H1 (cell line): Measurements from ENCODE around the gene TIMM21. TPM values are rescaled to one million over a fixed set of nuclear protein-coding genes. Genes with fewer than 3 reads are reported as not detected.

ENCODE experiments used
- CTCF ChIA-PET: fragments of 300-600 bp; sonication (Branson Sonifier 250); formaldehyde crosslinking; loops from one replicate; lab custom pipeline; 2021; ENCODE audit not compliant: partially characterized antibody; lab: Charles Lee
- POLR2A ChIA-PET: fragments of 300-600 bp; sonication (Branson Sonifier 250); formaldehyde crosslinking; loops from one replicate; lab custom pipeline; 2021; ENCODE audit warnings: inconsistent platforms; ENCODE audit not compliant: partially characterized antibody; lab: Charles Lee
- DNase-seq, 2 experiments: peaks; one replicate each; pipeline versions ENCODE4 v3.0.0 to v3.0.0-alpha.2; 2010 to 2022; ENCODE audit warnings: low spot score in 2 of 2, low read depth in 1 of 2, mixed read lengths in 1 of 2
- FAIRE-seq: peaks from 2 replicates; lab custom pipeline; 2011; peaks lifted over from hg19 to GRCh38; lab: Jason Lieb, UNC
- H2AFZ ChIP-seq: 2 replicates; pipeline ENCODE4 v1.8.1; 2012; ENCODE audit warnings: low read length, inconsistent platforms
- H2AK5ac ChIP-seq: 2 replicates; pipeline ENCODE4 v1.6.1; 2013; ENCODE audit warnings: low read depth, low read length
- H2BK120ac ChIP-seq: replicated peaks from 2 replicates; pipeline ENCODE3; 2013; ENCODE audit warnings: low read depth, low read length, inconsistent platforms
- H2BK12ac ChIP-seq: 2 replicates; pipeline ENCODE4 v1.6.1; 2013; ENCODE audit warnings: low read depth, low read length
- H2BK15ac ChIP-seq: 2 replicates; pipeline ENCODE4 v1.6.1; 2013; ENCODE audit warnings: low read length
- H2BK20ac ChIP-seq: 2 replicates; pipeline ENCODE4 v1.6.1; 2013; ENCODE audit warnings: low read length
- H2BK5ac ChIP-seq: 2 replicates; pipeline ENCODE4 v1.6.1; 2013; ENCODE audit warnings: low read depth, low read length
- H3K14ac ChIP-seq: 2 replicates; pipeline ENCODE4 v1.6.1; 2013; ENCODE audit warnings: inconsistent platforms; ENCODE audit not compliant: insufficient read length
- H3K18ac ChIP-seq: 2 replicates; pipeline ENCODE4 v1.6.1; 2013; ENCODE audit warnings: low read length; ENCODE audit errors: extremely low read depth
- H3K23ac ChIP-seq: 2 replicates; pipeline ENCODE4 v1.6.1; 2013; ENCODE audit warnings: inconsistent platforms; ENCODE audit not compliant: insufficient read length
- H3K23me2 ChIP-seq: 2 replicates; pipeline ENCODE4 v1.6.1; 2013; ENCODE audit warnings: low read depth, low read length
- H3K27ac ChIP-seq: 2 replicates; pipeline ENCODE4 v1.6.1; 2011; ENCODE audit warnings: low read depth, low read length, inconsistent platforms
- H3K27me3 ChIP-seq, 4 experiments: replicated peaks in 1 of 4; 1 replicate in 1 of 4; 2 replicates in 3 of 4; pipeline versions ENCODE4 v1.6.1 to v1.8.1; 2011 to 2013; ENCODE audit warnings: low read length in 3 of 4, mild to moderate bottlenecking in 3 of 4, inconsistent platforms in 2 of 4, mixed read lengths in 2 of 4, moderate library complexity in 1 of 4; ENCODE audit not compliant: control insufficient read depth in 3 of 4, insufficient read depth in 3 of 4; ENCODE audit errors: extremely low read depth in 1 of 4
- H3K36me3 ChIP-seq, 4 experiments: 2 replicates each; pipeline versions ENCODE4 v1.6.1 to v1.8.1; 2011 to 2013; ENCODE audit warnings: mild to moderate bottlenecking in 4 of 4, low read length in 3 of 4, moderate library complexity in 2 of 4, control low read depth in 1 of 4, inconsistent platforms in 1 of 4; ENCODE audit not compliant: insufficient read depth in 4 of 4, control insufficient read depth in 2 of 4
- H3K4ac ChIP-seq: replicated peaks from 2 replicates; pipeline ENCODE3; 2013; ENCODE audit warnings: low read length, low read depth, mixed read lengths, inconsistent platforms; ENCODE audit not compliant: insufficient read length
- H3K4me1 ChIP-seq, 4 experiments: replicated peaks in 1 of 4; 1 replicate in 1 of 4; 2 replicates in 3 of 4; pipeline versions ENCODE4 v1.6.1 to v1.8.1; 2011 to 2013; ENCODE audit warnings: low read length in 3 of 4, inconsistent platforms in 2 of 4, mixed read lengths in 1 of 4; ENCODE audit not compliant: insufficient read depth in 4 of 4, control insufficient read depth in 3 of 4
- H3K4me2 ChIP-seq, 2 experiments: 2 replicates each; pipeline versions ENCODE4 v1.6.1 to v1.8.1; 2011 to 2013; ENCODE audit warnings: low read depth in 2 of 2, low read length in 2 of 2, control low read depth in 1 of 2, inconsistent platforms in 1 of 2, mild to moderate bottlenecking in 1 of 2; ENCODE audit not compliant: insufficient read depth in 1 of 2
- H3K4me3 ChIP-seq, 4 experiments: fragments of 200-600, 300-600 bp in 1 of 4; sonication (generic), shearing (Covaris generic), sonication (Bioruptor Twin) in 1 of 4; 2 replicates each; pipeline versions ENCODE4 v1.5.1 to v1.8.1; 2011 to 2016; ENCODE audit warnings: low read length in 4 of 4, low read depth in 3 of 4, control low read depth in 2 of 4, inconsistent platforms in 2 of 4, mild to moderate bottlenecking in 2 of 4, mixed read lengths in 1 of 4, moderate library complexity in 1 of 4; ENCODE audit not compliant: insufficient read depth in 2 of 4; ENCODE audit errors: extremely low read depth in 1 of 4
- H3K56ac ChIP-seq: replicated peaks from 2 replicates; pipeline ENCODE3; 2013; ENCODE audit warnings: low read depth, mild to moderate bottlenecking, mixed read lengths, low read length, inconsistent platforms; ENCODE audit not compliant: insufficient read length
- H3K79me1 ChIP-seq: 2 replicates; pipeline ENCODE4 v1.6.1; 2013; ENCODE audit warnings: low read depth, low read length, control low read depth
- H3K79me2 ChIP-seq, 2 experiments: 2 replicates each; pipeline versions ENCODE4 v1.6.1 to v1.8.1; 2012 to 2013; ENCODE audit warnings: low read length in 2 of 2, mild to moderate bottlenecking in 2 of 2, inconsistent platforms in 1 of 2; ENCODE audit not compliant: insufficient read depth in 2 of 2, control insufficient read depth in 1 of 2
- H3K9ac ChIP-seq, 4 experiments: replicated peaks in 1 of 4; 1 replicate in 1 of 4; 2 replicates in 3 of 4; pipeline versions ENCODE4 v1.6.1 to v1.8.1; 2011 to 2013; ENCODE audit warnings: low read depth in 3 of 4, low read length in 3 of 4, control low read depth in 2 of 4, mild to moderate bottlenecking in 2 of 4, moderate library complexity in 2 of 4, inconsistent platforms in 1 of 4; ENCODE audit errors: extremely low read depth in 1 of 4
- H3K9me3 ChIP-seq, 2 experiments: 2 replicates each; pipeline versions ENCODE4 v1.6.1 to v1.8.1; 2012 to 2013; ENCODE audit warnings: mild to moderate bottlenecking in 2 of 2, moderate library complexity in 2 of 2, control low read depth in 1 of 2, inconsistent platforms in 1 of 2, low read depth in 1 of 2, low read length in 1 of 2, mixed read lengths in 1 of 2; ENCODE audit not compliant: insufficient read depth in 2 of 2
- H4K20me1 ChIP-seq, 2 experiments: replicated peaks in 1 of 2; 2 replicates each; pipeline versions ENCODE3 to v1.8.1; 2011 to 2013; ENCODE audit warnings: inconsistent platforms in 2 of 2, low read length in 2 of 2, mild to moderate bottlenecking in 1 of 2; ENCODE audit not compliant: insufficient read depth in 2 of 2, control insufficient read depth in 1 of 2
- H4K5ac ChIP-seq: 2 replicates; pipeline ENCODE4 v1.6.1; 2013; ENCODE audit warnings: low read length, low read depth, mixed read lengths, inconsistent platforms; ENCODE audit not compliant: insufficient read length
- H4K8ac ChIP-seq: 2 replicates; pipeline ENCODE4 v1.8.0; 2013; ENCODE audit warnings: mild to moderate bottlenecking, moderate library complexity, low read length, inconsistent platforms; ENCODE audit not compliant: insufficient read depth; ENCODE audit errors: extremely low read depth
- H4K91ac ChIP-seq: replicated peaks from 2 replicates; pipeline ENCODE3; 2013; ENCODE audit warnings: low read length, mixed read lengths, inconsistent platforms; ENCODE audit not compliant: insufficient read length
- CEBPB ChIP-seq: IDR thresholded peaks from 2 replicates; pipeline ENCODE4 v1.6.1; 2012; ENCODE audit warnings: low read depth, low read length
- RAD21 ChIP-seq, 2 experiments: IDR thresholded peaks in 1 of 2; conservative IDR thresholded peaks in 1 of 2; 2 replicates each; pipeline ENCODE4 v1.6.1; 2011; ENCODE audit warnings: low read depth in 2 of 2, low read length in 2 of 2, improper control_type of control experiment in 1 of 2, inconsistent platforms in 1 of 2, mild to moderate bottlenecking in 1 of 2, moderate library complexity in 1 of 2
- WGBS, 2 experiments: shearing (Covaris generic) in 1 of 2; methylation state at CpG; one replicate each; pipeline versions ENCODE4 v1.1.6 to v1.1.7; 2013 to 2015; ENCODE audit warnings: low lambda C conversion rate in 2 of 2, mixed read lengths in 2 of 2, inconsistent platforms in 1 of 2, low coverage in 1 of 2, missing lambda C conversion rate in 1 of 2; ENCODE audit not compliant: insufficient replicate concordance in 2 of 2, insufficient coverage in 1 of 2, insufficient read length in 1 of 2; ENCODE audit errors: extremely low coverage in 1 of 2, missing lambda C conversion rate in 1 of 2; 5-methylcytosine and 5-hydroxymethylcytosine counted together
- polyA plus RNA-seq, 7 experiments: library from polyadenylated mRNA; depleted of rRNA in 3 of 7; stranded (reverse) in 5 of 7; unstranded in 2 of 7; fragments of >200 nt in 5 of 7; fragments of 200-250 nt in 2 of 7; gene quantifications; 1 replicate in 5 of 7; 2 replicates in 1 of 7; 4 replicates in 1 of 7; pipeline versions ENCODE4 v1.2.1 to v1.2.3, GENCODE V29; 2011 to 2013; ENCODE audit warnings: missing spikeins in 2 of 7, mixed read lengths in 2 of 7
- total RNA-seq: library from RNA; stranded (reverse); fragmentation: NEBNext Ultra II Directional; extraction: Animal tissue kit (Norgen Biotek cat#: 25700); gene quantifications from 2 replicates; pipeline ENCODE4 v1.2.1, GENCODE V29; 2021

Gene TIMM21
- total and polyA plus RNA-seq, 2 of the 8 experiments (the other 6 are each of a cell fraction or from before 2014, with no cell fraction given) = 27.9 to 43.8 TPM

DNA sequence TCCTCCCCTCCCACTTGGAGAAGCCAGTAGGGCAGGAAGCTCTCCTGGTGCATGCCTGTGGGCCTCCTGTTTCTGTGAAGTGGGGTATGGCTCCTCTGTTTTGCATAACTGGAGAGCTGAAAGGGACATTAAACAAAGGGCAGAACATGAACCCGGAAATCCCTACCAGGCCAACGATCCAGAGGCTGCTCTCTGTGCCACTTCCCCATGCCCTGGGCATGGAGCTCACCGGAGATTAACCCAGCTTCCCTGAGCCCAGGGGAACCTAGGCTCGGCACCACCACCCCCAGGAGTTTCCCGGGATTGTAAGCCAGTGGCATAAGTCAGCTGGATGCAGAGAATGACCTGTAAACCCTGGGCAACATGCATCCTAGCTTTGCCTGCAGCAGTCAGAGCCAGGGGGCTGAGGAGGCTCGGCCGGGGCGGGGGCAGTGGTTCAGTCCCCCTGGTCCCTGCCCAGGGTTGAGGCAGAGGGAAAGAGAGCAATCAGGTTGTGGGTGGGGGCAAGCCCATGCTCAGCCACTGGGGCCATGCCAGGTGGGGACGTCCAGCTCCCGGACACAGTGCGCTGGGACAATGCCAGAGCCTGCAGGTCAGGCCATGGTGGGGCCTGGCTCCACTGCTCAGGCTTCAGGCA lies 49.5 kb downstream of the TIMM21 start:
- Histone ChIP-seq H3K9ac (no peak overlapping the region), H3K27me3 (no peaks in the 10 kb centered on the region), H3K18ac (peak overlapping the region; percentile 60; the same call in 1 of the 2 replicates)
- TF ChIP-seq RAD21 (IDR thresholded peaks at IDR 0.05 in 1 of 2, conservative IDR thresholded peaks at IDR 0.05 in 1 of 2; ENCODE audit: low read depth in 2 of 2, low read length in 2 of 2) (0 out of 4 replicates have a peak, but pooled peaks of 1 of the 2 experiments have one; percentile 10), CEBPB (no peak)
- TF ChIP-seq, all 59 proteins: peak for 1
- Histone ChIP-seq H2BK15ac (peak overlapping the region; percentile 88; the same call in 1 of the 2 replicates), H3K56ac (no peak overlapping the region), H2AK5ac (peak overlapping the region; percentile 91; the same call in 1 of the 2 replicates), H2BK20ac (peak overlapping the region; percentile 80; the same call in 1 of the 2 replicates), H2BK5ac (peak overlapping the region; percentile 71), H3K14ac (no peak overlapping the region), H2BK12ac (peak overlapping the region; percentile 92; the same call in 1 of the 2 replicates), H3K79me1 (no peaks in the 10 kb centered on the region), H3K23ac (no peak overlapping the region), H4K20me1 (no peaks in the 10 kb centered on the region), H3K9me3 (no peaks in the 10 kb centered on the region), H3K23me2 (no peaks in the 10 kb centered on the region), H4K5ac (peak overlapping the region; percentile 23), H3K79me2 (no peaks in the 10 kb centered on the region), H3K4me2 (no peak overlapping the region), H3K4me3 (no peak overlapping the region), H2AFZ (peak overlapping the region; percentile 75), H2BK120ac (no peak overlapping the region), H4K8ac (peak overlapping the region; percentile 60; the same call in 1 of the 2 replicates), H3K36me3 (no peaks in the 10 kb centered on the region), H3K27ac (no peak overlapping the region; the same call in 1 of the 2 replicates), H3K4me1 (peaks cover 0 to 5% (median 2%) of the 10 kb centered on the region in 4 experiments; a peak in 4 of 7 replicates), H3K4ac (peak overlapping the region; percentile 93), H4K91ac (peak overlapping the region; percentile 98)
- POLR2A ChIA-PET = interaction anchor here (1.2 kb wide), 1 partner anchor 145 kb away, joined by 4 read pairs; no protein-coding TSS in a partner anchor
- CTCF ChIA-PET = interaction anchor here (0.7 to 3.5 kb wide), 35 partner anchors 9 to 374 kb away, joined by 3 to 63 read pairs (median 4); partner anchors contain the start of gene C18orf63
- 78% methylated on average over 8 of the region's 11 CpGs; no CpG with 5 or more reads in 1 of the 2 experiments for WGBS, 2 experiments
- DNase-seq = no peak
- peak; percentile 28 for FAIRE-seq
